IPS-20b (cell line): ENCODE data around the gene PAXIP1.

Experiments used
- H3K27ac ChIP-seq: one replicate; pipeline ENCODE4 v1.5.1; 2013; ENCODE audit warnings: low read length
- H3K27me3 ChIP-seq: 2 replicates; pipeline ENCODE4 v1.6.1; 2013; ENCODE audit warnings: mild to moderate bottlenecking, low read length, inconsistent platforms; ENCODE audit not compliant: insufficient read depth
- H3K36me3 ChIP-seq: 2 replicates; pipeline ENCODE4 v1.6.1; 2013; ENCODE audit warnings: low read depth, mild to moderate bottlenecking, inconsistent platforms, low read length, moderate library complexity; ENCODE audit not compliant: insufficient read depth
- H3K4me1 ChIP-seq: 2 replicates; pipeline ENCODE4 v1.6.1; 2013; ENCODE audit warnings: mild to moderate bottlenecking, control low read depth, inconsistent platforms, low read length, moderate library complexity; ENCODE audit not compliant: insufficient read depth
- H3K4me3 ChIP-seq: 2 replicates; pipeline ENCODE4 v1.5.1; 2013; ENCODE audit warnings: mild to moderate bottlenecking, low read length, inconsistent platforms
- H3K9ac ChIP-seq: 2 replicates; pipeline ENCODE4 v1.6.1; 2013; ENCODE audit warnings: low read depth, mild to moderate bottlenecking, inconsistent platforms, low read length, moderate library complexity
- H3K9me3 ChIP-seq: 2 replicates; pipeline ENCODE4 v1.6.1; 2013; ENCODE audit warnings: mild to moderate bottlenecking, low read depth, low read length, inconsistent platforms; ENCODE audit not compliant: insufficient read depth

Gene PAXIP1

DNA sequence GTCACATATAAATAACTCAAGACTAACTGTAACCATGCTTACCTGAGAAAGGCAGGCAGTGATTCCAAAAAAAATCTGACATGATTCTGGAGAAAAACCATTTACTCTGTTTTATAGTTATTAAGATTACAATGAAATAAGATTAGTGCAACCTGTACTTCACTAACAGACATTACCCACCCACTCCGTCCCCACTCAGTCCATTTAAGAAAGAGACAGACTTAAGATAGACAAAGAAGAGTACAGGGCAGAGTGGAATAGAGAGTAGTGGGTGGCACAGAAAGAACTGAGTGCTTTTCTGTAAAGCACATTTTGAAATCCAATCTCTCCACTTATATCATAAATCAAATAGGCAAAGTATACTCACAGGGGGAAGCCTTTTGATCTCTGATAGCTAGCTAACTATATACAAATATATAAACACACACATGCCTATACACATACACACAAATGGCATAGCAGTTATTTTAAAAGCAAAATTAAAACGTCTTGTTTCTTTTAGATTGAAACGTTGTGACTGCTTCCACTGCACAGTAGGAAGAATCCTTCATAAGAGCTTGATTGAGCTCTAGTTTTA lies 11.9 kb downstream of the PAXIP1 start:
- Histone ChIP-seq H3K9ac (no peak overlapping the region), H3K27ac (no peak overlapping the region), H3K27me3 (no peaks in the 10 kb centered on the region), H3K36me3 (peaks cover 80% of the 10 kb centered on the region), H3K9me3 (no peaks in the 10 kb centered on the region), H3K4me1 (peaks cover 2% of the 10 kb centered on the region; the same call in 1 of the 2 replicates), H3K4me3 (no peak overlapping the region)

DNA sequence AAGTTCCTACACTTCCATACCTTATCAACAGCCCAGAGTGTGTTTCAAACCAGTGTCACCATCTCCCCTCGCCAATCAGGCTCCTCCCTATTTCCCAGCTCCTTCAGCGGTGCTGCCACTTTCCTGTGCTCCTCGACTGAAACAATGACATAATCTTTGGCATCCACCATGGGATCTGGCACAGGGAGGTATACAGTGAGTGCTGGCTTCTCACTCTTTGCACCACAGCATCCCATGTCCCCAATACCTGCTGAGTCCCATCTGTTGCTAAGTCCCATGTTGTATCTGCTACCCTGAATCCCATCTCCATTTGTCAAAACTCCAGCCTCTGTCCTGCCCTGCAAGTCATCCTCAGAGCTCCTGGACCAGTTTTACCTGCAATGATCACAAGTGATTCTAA lies 15.4 kb downstream of the PAXIP1 start:
- Histone ChIP-seq H3K9ac (no peak overlapping the region), H3K36me3 (peaks cover 53% of the 10 kb centered on the region)

DNA sequence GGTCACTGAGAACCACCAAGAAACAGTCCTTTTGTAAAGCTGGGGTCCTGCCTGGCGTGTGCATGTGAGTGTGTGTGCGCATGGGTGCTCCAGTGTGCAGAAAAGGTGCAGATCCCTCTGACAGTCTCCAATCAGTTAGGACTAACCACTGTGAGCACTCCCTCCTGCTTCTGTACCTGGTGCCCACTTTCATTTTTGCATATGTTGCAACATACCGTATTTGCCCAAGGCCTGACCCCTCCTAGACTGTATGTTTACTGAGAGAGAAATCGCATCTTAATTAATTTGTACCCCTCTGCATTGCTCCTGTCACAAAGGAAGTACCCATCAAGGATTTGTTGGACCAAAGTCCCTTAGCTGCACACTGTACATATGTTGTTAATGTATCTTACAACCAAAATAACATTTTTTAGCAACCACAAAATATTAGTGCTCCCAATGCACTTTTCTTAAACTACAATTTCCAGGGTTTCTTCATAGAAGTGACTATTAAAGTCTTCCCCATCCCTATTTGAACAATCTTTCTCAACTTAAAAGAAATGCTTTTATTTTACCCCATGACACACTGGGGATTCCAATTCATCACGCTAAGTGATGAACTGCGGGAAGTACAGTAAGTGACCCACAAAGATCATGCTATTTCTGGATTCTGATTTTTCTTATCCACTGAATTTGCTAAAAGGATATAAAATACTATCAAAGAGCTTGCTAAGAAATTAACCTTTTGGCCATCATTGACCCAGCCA lies 16.6 kb downstream of the PAXIP1 start:
- no peaks in the 10 kb centered on the region for H3K27me3 ChIP-seq
- H3K36me3 ChIP-seq = peaks cover 53% of the 10 kb centered on the region
- no peak overlapping the region for H3K4me3 ChIP-seq
- H3K27ac ChIP-seq = no peak overlapping the region
- H3K4me1 ChIP-seq = no peaks in the 10 kb centered on the region
- no peak overlapping the region for H3K9ac ChIP-seq
- H3K9me3 ChIP-seq = no peaks in the 10 kb centered on the region

More for the DNA sequence above, 15.4 kb downstream of the PAXIP1 start:
- no peaks in the 10 kb centered on the region for H3K9me3 ChIP-seq
- H3K4me3 ChIP-seq = no peak overlapping the region
- H3K4me1 ChIP-seq = no peaks in the 10 kb centered on the region
- no peaks in the 10 kb centered on the region for H3K27me3 ChIP-seq
- H3K27ac ChIP-seq = no peak overlapping the region

DNA sequence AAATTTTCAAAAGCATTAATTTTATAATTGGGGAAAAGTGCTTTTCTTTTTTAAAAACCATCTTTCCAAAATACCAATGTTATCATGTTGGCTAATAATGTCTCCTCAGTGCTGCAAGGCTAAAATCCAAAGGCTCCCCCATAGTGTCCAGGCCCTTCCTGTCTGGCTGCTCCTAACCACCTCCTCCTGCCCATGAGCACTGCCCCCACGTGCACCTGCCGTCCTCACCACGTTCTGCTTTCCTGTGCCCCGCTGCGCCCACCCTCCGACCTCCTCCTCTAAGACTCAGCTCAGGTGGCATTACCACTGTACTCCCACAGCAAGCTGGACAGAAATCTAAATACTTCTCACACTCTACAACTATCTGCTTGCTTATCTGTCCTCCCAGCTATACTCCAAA lies 17.7 kb downstream of the PAXIP1 start:
- Histone ChIP-seq H3K4me3 (no peak overlapping the region), H3K9me3 (no peaks in the 10 kb centered on the region), H3K27me3 (no peaks in the 10 kb centered on the region), H3K27ac (no peak overlapping the region), H3K36me3 (peaks cover 53% of the 10 kb centered on the region), H3K4me1 (no peaks in the 10 kb centered on the region), H3K9ac (no peak overlapping the region)

DNA sequence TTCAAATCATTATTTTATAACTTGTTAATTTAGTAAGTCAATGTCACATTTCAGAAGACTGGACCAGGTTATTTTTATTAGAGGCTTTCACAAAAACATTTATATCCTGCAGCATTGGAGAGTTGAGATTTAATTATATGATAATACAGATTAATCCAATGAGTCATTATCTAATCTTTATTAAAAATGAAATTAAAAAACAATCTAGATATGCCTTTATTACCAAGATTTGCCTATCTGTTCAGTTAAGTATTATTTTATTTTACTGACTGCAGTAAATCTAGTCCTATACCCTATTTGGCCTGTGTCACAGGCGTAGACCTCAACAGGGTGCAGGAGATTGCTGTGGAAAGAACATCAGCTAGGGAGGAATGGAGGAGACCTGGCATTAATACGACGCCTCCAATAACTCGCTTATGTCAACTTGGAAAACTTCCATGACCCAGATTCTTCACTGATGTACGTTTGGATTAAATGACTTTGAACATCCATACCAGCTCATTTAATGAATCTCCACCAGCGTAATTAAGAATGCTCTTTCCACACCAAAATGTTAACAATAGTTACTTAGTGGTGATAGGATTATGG lies 18.2 kb downstream of the PAXIP1 start:
- Histone ChIP-seq H3K36me3 (peaks cover 52% of the 10 kb centered on the region), H3K9me3 (no peaks in the 10 kb centered on the region), H3K4me3 (no peak overlapping the region), H3K9ac (no peak overlapping the region), H3K27ac (no peak overlapping the region), H3K4me1 (no peaks in the 10 kb centered on the region), H3K27me3 (no peaks in the 10 kb centered on the region)

DNA sequence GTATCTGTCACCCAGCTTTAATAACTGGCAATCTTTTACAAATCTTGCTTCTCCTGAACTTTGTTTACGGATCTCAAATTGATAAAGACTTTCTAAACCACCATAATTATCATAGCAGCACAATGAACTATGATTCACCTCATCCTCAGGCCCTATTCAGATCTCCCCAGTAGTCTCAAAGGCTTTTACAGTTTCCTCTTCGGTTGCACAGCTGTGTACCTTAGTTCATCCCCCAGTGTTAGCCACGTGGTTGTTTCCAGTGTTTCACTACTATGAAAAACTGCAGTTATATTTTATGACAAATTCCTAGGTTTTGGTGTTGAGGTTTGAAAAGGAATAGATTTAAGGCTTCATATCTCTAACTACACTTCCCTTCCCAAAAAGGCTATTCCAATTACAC lies 24.9 kb downstream of the PAXIP1 start:
- Histone ChIP-seq H3K27me3 (no peaks in the 10 kb centered on the region), H3K36me3 (peaks cover 67% of the 10 kb centered on the region), H3K9me3 (no peaks in the 10 kb centered on the region), H3K9ac (no peak overlapping the region), H3K4me1 (no peaks in the 10 kb centered on the region), H3K4me3 (no peak overlapping the region), H3K27ac (no peak overlapping the region)

DNA sequence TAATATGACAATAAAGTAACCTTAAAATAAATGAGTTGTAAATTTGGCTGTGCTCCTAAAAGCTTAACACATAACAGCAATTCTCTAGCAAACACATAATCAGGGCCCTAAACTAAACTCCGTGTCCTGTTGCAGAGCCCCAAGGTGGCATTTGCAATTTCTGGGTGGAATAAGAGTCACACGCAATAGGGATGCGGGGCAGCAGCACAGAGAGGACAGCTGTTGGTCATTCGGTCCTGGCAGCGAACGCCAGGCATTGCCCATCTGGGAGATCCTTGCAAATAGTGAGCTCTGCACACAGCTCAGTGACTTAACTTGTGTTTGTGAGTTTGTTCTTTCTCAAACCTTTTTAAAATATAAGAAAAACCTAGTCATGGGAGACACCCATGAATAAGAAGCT lies 25.7 kb downstream of the PAXIP1 start:
- no peak overlapping the region for H3K4me3 ChIP-seq
- H3K27ac ChIP-seq = no peak overlapping the region
- H3K9ac ChIP-seq = no peak overlapping the region
- H3K9me3 ChIP-seq = no peaks in the 10 kb centered on the region
- H3K36me3 ChIP-seq = peaks cover 68% of the 10 kb centered on the region
- no peaks in the 10 kb centered on the region for H3K4me1 ChIP-seq
- no peaks in the 10 kb centered on the region for H3K27me3 ChIP-seq

DNA sequence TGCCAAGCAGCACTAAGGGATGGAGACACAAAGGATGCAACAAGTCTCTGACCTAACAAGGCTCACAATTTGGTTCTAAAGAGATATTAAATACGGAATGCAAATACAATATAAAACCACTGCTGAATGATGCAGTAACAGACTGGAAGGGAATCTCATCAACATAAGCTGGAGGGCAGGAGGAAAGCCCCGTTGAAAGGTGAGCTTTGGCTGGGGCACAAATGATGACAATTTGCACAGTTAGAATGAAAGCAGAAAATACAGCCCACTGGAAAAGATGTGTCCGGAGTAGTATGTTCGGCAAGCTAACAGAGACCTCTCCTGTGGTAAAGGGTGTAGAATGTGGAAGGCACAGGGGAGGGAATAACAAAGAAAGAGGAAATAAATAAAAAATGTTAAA lies 26.1 kb downstream of the PAXIP1 start:
- H3K27ac ChIP-seq = no peak overlapping the region
- H3K4me1 ChIP-seq = no peaks in the 10 kb centered on the region
- no peak overlapping the region for H3K4me3 ChIP-seq
- no peaks in the 10 kb centered on the region for H3K27me3 ChIP-seq
- H3K36me3 ChIP-seq = peaks cover 64% of the 10 kb centered on the region
- no peak overlapping the region for H3K9ac ChIP-seq
- H3K9me3 ChIP-seq = no peaks in the 10 kb centered on the region

DNA sequence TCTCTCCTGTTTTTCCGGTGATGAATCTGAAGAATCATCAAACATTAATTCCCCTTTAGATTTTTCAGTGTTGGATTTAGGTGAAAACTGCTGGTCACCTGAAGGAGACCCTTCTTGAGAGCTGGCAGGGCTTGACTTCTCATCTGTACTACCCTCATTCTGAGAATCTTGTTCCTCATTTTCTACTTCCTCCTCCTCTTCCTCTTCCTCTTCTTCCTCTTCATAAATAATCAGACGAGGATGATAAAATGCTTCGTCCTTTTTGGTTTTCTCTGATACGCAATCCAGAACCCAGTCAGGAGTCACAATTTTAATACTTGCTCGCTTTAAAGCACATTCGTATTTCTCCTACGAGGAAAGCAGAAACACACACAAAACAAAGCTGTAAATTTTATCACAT lies 26.9 kb downstream of the PAXIP1 start:
- no peaks in the 10 kb centered on the region for H3K4me1 ChIP-seq
- no peak overlapping the region for H3K4me3 ChIP-seq
- no peaks in the 10 kb centered on the region for H3K9me3 ChIP-seq
- H3K9ac ChIP-seq = no peak overlapping the region
- H3K27ac ChIP-seq = no peak overlapping the region
- H3K27me3 ChIP-seq = no peaks in the 10 kb centered on the region
- peaks cover 63% of the 10 kb centered on the region for H3K36me3 ChIP-seq

DNA sequence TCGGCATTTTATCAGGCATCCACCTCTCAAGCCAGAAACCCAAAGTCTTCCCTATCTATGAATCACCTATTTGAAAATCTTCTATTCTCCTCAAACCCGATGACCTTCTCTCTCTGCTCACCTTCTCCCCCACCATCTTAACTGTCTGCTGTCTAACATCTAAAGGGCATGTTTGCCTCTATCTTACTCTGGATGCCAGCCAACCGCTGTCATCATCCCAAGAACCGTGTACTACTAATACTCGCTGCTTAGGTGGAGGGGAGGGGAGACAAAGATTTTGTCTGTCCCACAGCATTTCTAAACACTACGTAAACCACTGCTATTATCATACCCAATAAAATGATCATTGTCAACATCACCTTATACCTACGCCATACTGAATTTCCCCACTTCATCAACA lies 29.5 kb downstream of the PAXIP1 start:
- no peaks in the 10 kb centered on the region for H3K9me3 ChIP-seq
- H3K27ac ChIP-seq = no peak overlapping the region
- no peak overlapping the region for H3K4me3 ChIP-seq
- no peaks in the 10 kb centered on the region for H3K4me1 ChIP-seq
- peaks cover 78% of the 10 kb centered on the region for H3K36me3 ChIP-seq
- H3K9ac ChIP-seq = no peak overlapping the region
- no peaks in the 10 kb centered on the region for H3K27me3 ChIP-seq

DNA sequence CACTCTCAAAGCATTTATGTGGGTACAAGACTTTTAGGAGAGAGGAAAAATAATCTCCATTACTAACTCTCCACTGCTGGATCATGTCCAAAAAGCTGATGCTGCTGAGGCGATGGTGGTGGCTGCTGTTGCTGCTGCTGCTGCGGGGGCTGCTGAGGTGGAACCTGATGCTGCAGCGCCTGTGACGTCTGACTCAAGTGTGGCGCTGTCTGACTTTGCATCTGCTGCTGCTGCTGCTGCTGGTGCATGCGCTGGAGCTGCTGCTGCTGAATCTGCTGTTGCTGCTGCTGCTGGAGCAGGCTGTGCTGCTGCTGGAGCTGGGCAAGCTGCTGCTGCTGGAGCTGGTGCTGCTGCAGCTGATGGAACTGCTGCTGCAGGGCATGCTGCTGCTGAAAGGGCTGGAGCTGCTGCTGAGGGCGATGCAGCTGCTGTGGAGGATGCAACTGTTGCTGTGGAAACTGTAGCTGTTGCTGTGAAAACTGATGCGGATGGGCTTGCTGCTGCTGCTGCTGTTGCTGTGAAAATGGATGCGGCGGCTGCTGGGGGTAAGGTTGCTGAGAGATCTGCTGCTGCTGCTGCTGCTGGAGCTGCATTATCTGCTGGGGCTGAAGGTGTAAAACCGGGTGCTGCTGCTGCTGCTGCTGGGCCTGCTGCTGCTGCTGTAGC lies 34.5 kb downstream of the PAXIP1 start:
- Histone ChIP-seq H3K9me3 (no peaks in the 10 kb centered on the region), H3K27me3 (no peaks in the 10 kb centered on the region), H3K4me1 (no peaks in the 10 kb centered on the region), H3K4me3 (no peak overlapping the region), H3K27ac (no peak overlapping the region), H3K9ac (no peak overlapping the region), H3K36me3 (peaks cover 86% of the 10 kb centered on the region)
